Epithelial cell of proximal tubule (primary cell): Measurements from ENCODE around the gene RFK. TPM values are rescaled to one million over a fixed set of nuclear protein-coding genes. Genes with fewer than 3 reads are reported as not detected.
A peak's percentile ranks its signal among the peaks of the same experiment; 100 is the strongest.

Experiments
- DNase-seq: peaks from one replicate; pipeline ENCODE4 v3.0.0-alpha.2; 2011; ENCODE audit warnings: low read depth
- H3K4me3 ChIP-seq: 2 replicates; pipeline ENCODE4 v1.5.1; 2011; ENCODE audit warnings: low read depth, mild to moderate bottlenecking, low read length
- CTCF ChIP-seq: conservative IDR thresholded peaks from 2 replicates; pipeline ENCODE4 v1.5.1; 2012; ENCODE audit warnings: low read depth, mild to moderate bottlenecking, low read length
- total RNA-seq: library from RNA; depleted of rRNA; stranded (reverse); fragments of >200 nt; gene quantifications from 2 replicates; pipeline ENCODE4 v1.2.3, GENCODE V29; 2015

The RFK gene
- total RNA-seq, 1 donor from 2014 or later, result 33.6 TPM

GRCh38 chr9:76378367-76379073 is 15.7 kb downstream of the RFK start:
- no peak for TF ChIP-seq CTCF
- H3K4me3 ChIP-seq, result no peak overlapping the region
- no peak for DNase-seq

- no peak for DNase-seq
- no peak overlapping the region for H3K4me3 ChIP-seq
- TF ChIP-seq CTCF, result no peak
Measured at GRCh38 chr9:76377791-76378190, 16.4 kb downstream of the RFK start.

GRCh38 chr9:76374783-76375559 is 19.3 kb downstream of the RFK start:
- peak; percentile 80 for DNase-seq
- TF ChIP-seq CTCF, result no peak
- H3K4me3 ChIP-seq, result no peak overlapping the region

- no peak overlapping the region for H3K4me3 ChIP-seq
- DNase-seq, result no peak
- TF ChIP-seq CTCF, result no peak
Measured at GRCh38 chr9:76373784-76374474, 20.3 kb downstream of the RFK start.

GRCh38 chr9:76373173-76373783 is 20.9 kb downstream of the RFK start:
- H3K4me3 ChIP-seq, result no peak overlapping the region
- no peak for TF ChIP-seq CTCF
- peak; percentile 59 for DNase-seq

GRCh38 chr9:76372336-76372735 is 21.9 kb downstream of the RFK start:
- DNase-seq, result no peak
- no peak overlapping the region for H3K4me3 ChIP-seq
- no peak for TF ChIP-seq CTCF
